HEK293 (cell line): ENCODE measurements around the gene SLC39A11.

Experiments
- CTCF ChIP-seq: fragments of 450-650 bp; formaldehyde crosslinking; IDR thresholded peaks from 2 replicates; pipeline ENCODE4 v1.5.1; 2016; ENCODE audit warnings: missing biosample characterization, missing genetic modification characterization
- HOXA7 ChIP-seq: sonication (generic); formaldehyde crosslinking; IDR thresholded peaks from 2 replicates; pipeline ENCODE4 v1.8.1; 2022; ENCODE audit warnings: missing genetic modification reagents, borderline replicate concordance
- REPIN1 ChIP-seq: fragments of 450-650 bp; formaldehyde crosslinking; IDR thresholded peaks from 2 replicates; pipeline ENCODE4 v1.5.1; 2017; ENCODE audit warnings: missing biosample characterization, missing genetic modification characterization, low read depth
- ZNF394 ChIP-seq: fragments of 450-650 bp; formaldehyde crosslinking; IDR thresholded peaks from 2 replicates; pipeline ENCODE4 v1.5.1; 2016; ENCODE audit warnings: missing biosample characterization, missing genetic modification characterization, mild to moderate bottlenecking, moderate library complexity, borderline replicate concordance
- ZNF707 ChIP-seq: fragments of 450-650 bp; formaldehyde crosslinking; IDR thresholded peaks from 2 replicates; pipeline ENCODE4 v1.5.1; 2016; ENCODE audit warnings: missing biosample characterization, missing genetic modification characterization

DNA sequence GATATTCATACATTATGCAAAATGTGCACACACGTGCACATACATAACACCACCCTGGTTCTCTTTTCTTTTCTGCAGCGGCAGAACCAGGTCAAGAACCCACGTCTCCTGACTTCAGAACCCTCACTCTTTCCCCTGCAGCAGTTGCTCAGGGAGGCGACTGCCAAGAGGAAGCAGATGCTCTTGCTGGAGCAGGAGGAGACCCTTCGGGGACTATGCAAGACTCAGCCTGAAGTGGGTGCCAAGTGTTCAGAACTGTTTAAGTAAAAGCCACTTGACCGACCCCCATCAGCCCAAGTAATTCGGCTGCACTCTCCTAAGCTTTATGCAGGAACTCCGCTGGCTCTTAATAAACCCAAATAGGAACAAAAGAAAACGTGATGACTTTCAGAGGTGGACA, 193.8 kb downstream of the SLC39A11 start:
- TF ChIP-seq ZNF707 (tag by site-specific recombination) (no peak), REPIN1 (tag by site-specific recombination) (no peak), ZNF394 (no peak), HOXA7 (CRISPR knock-in tag) (no peak), CTCF (tag by site-specific recombination) (no peak)
